Gastrocnemius medialis (tissue), 4 donors: Measurements from ENCODE around the gene TMEM126B. TPM values are rescaled to one million over a fixed set of nuclear protein-coding genes. Genes with fewer than 3 reads are reported as not detected.
"Not testable (repeated sequence)": the region's sequence is repeated elsewhere in the genome, so short reads cannot be mapped to it uniquely, and the experiment has no call there.

ENCODE experiments used
- ATAC-seq, 2 donors: fragments of 150-250 bp; one replicate each; pipeline ENCODE4 v1.9.1; 2016
- DNase-seq, 2 donors: peaks; one replicate each; pipeline ENCODE4 v3.0.0-alpha.2; 2019
- H3K27ac ChIP-seq, 4 donors: fragments of 200-600 bp; sonication (generic); 1 replicate in 1 of 4; 2 replicates in 3 of 4; pipeline ENCODE4 v1.5.1; 2016 to 2018; ENCODE audit warnings: mild to moderate bottlenecking in 2 of 4, moderate library complexity in 1 of 4
- H3K27me3 ChIP-seq, 3 donors: fragments of 200-600 bp; sonication (generic) in 2 of 3; 1 replicate in 1 of 3; 2 replicates in 2 of 3; pipeline versions ENCODE4 v1.5.1 to v1.6.0; 2016 to 2019; ENCODE audit warnings: mild to moderate bottlenecking in 1 of 3, moderate library complexity in 1 of 3
- H3K36me3 ChIP-seq, 2 donors: fragments of 200-600 bp; sonication (generic) in 1 of 2; one replicate each; pipeline ENCODE4 v1.5.1; 2017 to 2018
- H3K4me1 ChIP-seq, 2 donors: fragments of 200-600 bp; sonication (generic) in 1 of 2; one replicate each; pipeline ENCODE4 v1.5.1; 2016 to 2017; ENCODE audit warnings: mild to moderate bottlenecking in 2 of 2
- H3K4me3 ChIP-seq, 4 donors: fragments of 200-600 bp; sonication (generic) in 3 of 4; 1 replicate in 1 of 4; 2 replicates in 3 of 4; pipeline ENCODE4 v1.5.1; 2016 to 2019; ENCODE audit warnings: mild to moderate bottlenecking in 2 of 4
- H3K9me3 ChIP-seq, 3 donors: fragments of 200-600 bp; sonication (generic) in 2 of 3; 1 replicate in 1 of 3; 2 replicates in 2 of 3; pipeline ENCODE4 v1.5.1; 2016 to 2019
- POLR2A ChIP-seq, 2 donors: fragments of 450-650 bp; IDR thresholded peaks; one replicate each; pipeline ENCODE4 v1.6.1; 2017; ENCODE audit warnings: antibody characterized with exemption in 2 of 2, mild to moderate bottlenecking in 2 of 2, moderate library complexity in 2 of 2
- in situ Hi-C, 4 donors: fragments of 200-750 bp; cut with MboI; loops; one replicate each; pipeline versions ENCODE4 v1.15.0 to v1.8.0; 2017; ENCODE audit warnings: low sequenced_read_pairs in 4 of 4
- intact Hi-C: fragments of 100-400 bp; cut with DNase I; formaldehyde crosslinking; loops from one replicate; pipeline ENCODE4 v1.15.1; 2023; ENCODE audit warnings: low total_unique reads
- total RNA-seq, 4 donors: library from RNA; depleted of rRNA; stranded (reverse); fragments of >200 nt; gene quantifications; one replicate each; pipeline versions ENCODE4 v1.1.0 to v1.2.3, GENCODE V29; 2016
- TF ChIP-seq, protein P1 (sequence below), 5 experiments: fragments of 450-650 bp in 3 of 5; fragments of 200-600 bp in 2 of 5; sonication (generic) in 2 of 5; IDR thresholded peaks in 4 of 5; conservative IDR thresholded peaks in 1 of 5; 1 replicate in 4 of 5; 2 replicates in 1 of 5; pipeline ENCODE4 v1.5.1; 2016 to 2019; ENCODE audit warnings: antibody characterized with exemption in 5 of 5, mild to moderate bottlenecking in 3 of 5, moderate library complexity in 3 of 5

Gene TMEM126B
- total RNA-seq, 4 donors from 2014 or later: 13.6 to 38.6 (median 28.6) TPM

DNA sequence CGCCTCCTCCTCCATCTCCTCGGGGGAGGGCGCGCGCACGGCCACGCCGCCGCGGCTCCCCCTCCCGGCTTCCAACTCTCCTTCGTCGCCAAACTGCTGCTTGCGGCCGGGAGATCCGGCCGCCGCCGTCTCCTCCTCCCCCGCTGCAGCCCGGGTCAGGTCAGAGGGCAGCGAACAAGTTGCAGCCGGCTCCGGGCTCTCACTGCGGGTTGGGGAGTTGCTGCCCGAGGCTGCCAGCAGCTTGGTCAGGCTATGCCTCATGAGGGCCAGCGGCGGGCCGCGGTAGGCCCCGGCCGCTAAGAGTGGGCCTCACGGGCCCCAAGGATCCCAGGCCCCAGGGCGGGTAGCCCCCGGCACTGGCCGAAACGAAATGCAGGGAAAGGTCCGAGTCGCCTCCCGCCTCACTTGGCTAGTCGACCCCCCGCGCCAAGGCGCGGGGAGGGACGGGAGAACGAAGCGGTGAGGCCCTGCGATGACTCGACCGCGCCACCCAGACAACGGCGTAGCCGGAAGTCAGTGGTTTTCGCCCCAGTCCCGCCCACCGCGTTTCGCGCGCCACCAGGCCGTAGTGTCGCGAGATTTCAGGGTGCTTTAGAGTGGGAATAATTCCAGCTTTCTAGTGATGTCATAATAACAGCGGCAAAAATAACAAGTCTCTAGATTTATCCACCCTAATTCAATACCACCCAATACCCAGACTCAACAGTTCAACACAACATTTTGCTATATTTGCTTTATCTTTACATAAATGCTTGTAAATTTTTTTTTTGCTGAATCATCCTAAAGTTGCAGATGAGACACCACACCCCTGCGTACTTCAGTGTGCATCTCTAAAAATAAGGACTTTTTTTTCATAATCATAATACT lies 36.5 kb downstream of the TMEM126B start, which contains the start of gene CREBZF:
TSS of gene CREBZF (minus strand) at position 515 of the 867 bp plus-strand sequence. CDS start at position 261, 254 bp downstream.
- no peaks in the 10 kb centered on the region for H3K9me3 ChIP-seq
- ATAC-seq (peak; percentile 94), DNase-seq (peak; percentile 88 to 91)
- H3K4me1 ChIP-seq: peaks cover 35 to 42% of the 10 kb centered on the region in 2 donors
- H3K36me3 ChIP-seq: peaks cover 0 to 5% of the 10 kb centered on the region in 2 donors
- H3K4me3 ChIP-seq: peak within 1 kb of the TSS; percentile 91 to 98 (median 97)
- H3K27me3 ChIP-seq: no peaks in the 10 kb centered on the region
- peak within 1 kb of the TSS; percentile 93 to 99 (median 98) for H3K27ac ChIP-seq
- in situ Hi-C loops (loop anchor here in 1 of 4 donors (25.0 kb wide), 1 partner anchor 372 kb away; no protein-coding TSS in a partner anchor), intact Hi-C loops (loop anchor here (1.0 to 10.0 kb wide), 5 partner anchors 16 to 582 kb away; partner anchors contain the start of gene TMEM126B)
- TF ChIP-seq, protein P1, sequence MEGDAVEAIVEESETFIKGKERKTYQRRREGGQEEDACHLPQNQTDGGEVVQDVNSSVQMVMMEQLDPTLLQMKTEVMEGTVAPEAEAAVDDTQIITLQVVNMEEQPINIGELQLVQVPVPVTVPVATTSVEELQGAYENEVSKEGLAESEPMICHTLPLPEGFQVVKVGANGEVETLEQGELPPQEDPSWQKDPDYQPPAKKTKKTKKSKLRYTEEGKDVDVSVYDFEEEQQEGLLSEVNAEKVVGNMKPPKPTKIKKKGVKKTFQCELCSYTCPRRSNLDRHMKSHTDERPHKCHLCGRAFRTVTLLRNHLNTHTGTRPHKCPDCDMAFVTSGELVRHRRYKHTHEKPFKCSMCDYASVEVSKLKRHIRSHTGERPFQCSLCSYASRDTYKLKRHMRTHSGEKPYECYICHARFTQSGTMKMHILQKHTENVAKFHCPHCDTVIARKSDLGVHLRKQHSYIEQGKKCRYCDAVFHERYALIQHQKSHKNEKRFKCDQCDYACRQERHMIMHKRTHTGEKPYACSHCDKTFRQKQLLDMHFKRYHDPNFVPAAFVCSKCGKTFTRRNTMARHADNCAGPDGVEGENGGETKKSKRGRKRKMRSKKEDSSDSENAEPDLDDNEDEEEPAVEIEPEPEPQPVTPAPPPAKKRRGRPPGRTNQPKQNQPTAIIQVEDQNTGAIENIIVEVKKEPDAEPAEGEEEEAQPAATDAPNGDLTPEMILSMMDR (IDR thresholded peaks at IDR 0.05 in 4 of 5, conservative IDR thresholded peaks at IDR 0.05 in 1 of 5): peak in 1 of 5 experiments; percentile 15
- peak; percentile 96 to 98 for TF ChIP-seq POLR2A (IDR thresholded peaks at IDR 0.05)

DNA sequence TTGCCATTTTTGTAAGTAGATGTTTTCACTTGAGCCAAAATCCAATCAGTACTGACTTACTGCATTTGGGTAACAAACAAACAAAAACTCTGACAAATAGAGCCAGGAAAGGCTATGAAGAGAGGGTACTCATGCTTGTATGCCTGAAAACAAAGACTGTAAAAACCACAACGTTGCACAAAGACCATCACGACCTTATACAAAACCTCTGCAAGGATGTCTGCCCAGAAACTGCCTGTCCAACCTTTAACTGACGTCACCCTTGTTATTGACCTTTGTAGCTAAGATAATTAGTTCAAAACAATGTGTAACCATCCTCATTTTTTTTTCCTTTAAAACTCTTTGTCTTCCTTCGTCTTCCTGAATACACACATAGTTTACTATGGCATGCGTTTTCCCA lies 37.3 kb downstream of the TMEM126B start:
- no peak for DNase-seq
- intact Hi-C loops: loop anchor here (1.0 to 10.0 kb wide), 4 partner anchors 17 to 191 kb away; partner anchors contain the start of gene TMEM126B
- H3K27ac ChIP-seq: peak overlapping the region; percentile 93 to 99 (median 98)
- peaks cover 0 to 5% of the 10 kb centered on the region in 2 donors for H3K36me3 ChIP-seq
- H3K4me3 ChIP-seq: peak overlapping the region in 2 of 4 donors; percentile 97 to 98
- no peaks in the 10 kb centered on the region for H3K27me3 ChIP-seq
- no peaks in the 10 kb centered on the region for H3K9me3 ChIP-seq
- no peak for ATAC-seq
- H3K4me1 ChIP-seq: peaks cover 26 to 33% of the 10 kb centered on the region in 2 donors
- in situ Hi-C loops: loop anchor here in 1 of 4 donors (25.0 kb wide), 1 partner anchor 372 kb away; no protein-coding TSS in a partner anchor
- no peak for TF ChIP-seq POLR2A (IDR thresholded peaks at IDR 0.05)
- TF ChIP-seq, protein P1 (IDR thresholded peaks at IDR 0.05 in 4 of 5, conservative IDR thresholded peaks at IDR 0.05 in 1 of 5): no peak

DNA sequence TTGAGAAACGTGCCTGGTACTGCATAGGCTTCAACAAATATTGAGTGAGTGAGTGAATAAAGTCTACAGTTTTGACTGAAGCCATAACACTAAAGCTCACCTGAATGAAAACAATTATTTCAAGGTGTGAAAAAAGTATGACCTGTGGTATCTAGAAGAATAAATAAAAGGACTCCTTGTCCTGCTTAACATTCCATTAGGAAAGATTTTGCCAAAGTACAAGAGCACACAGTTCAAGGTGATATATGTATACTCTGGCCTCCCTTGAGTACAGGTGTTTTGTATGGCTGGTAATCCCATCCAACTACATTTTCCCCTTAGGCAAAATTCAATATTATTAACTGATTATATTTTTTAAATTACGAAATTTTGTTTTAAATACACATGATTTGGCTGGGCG lies 38.3 kb downstream of the TMEM126B start:
- in situ Hi-C loops (loop anchor here in 1 of 4 donors (25.0 kb wide), 1 partner anchor 371 kb away; no protein-coding TSS in a partner anchor), intact Hi-C loops (loop anchor here (10.0 kb wide), 1 partner anchor 192 kb away; no protein-coding TSS in a partner anchor)
- Histone ChIP-seq H3K4me3 (no peak overlapping the region), H3K9me3 (no peaks in the 10 kb centered on the region), H3K27me3 (no peaks in the 10 kb centered on the region), H3K36me3 (peaks cover 0 to 5% of the 10 kb centered on the region in 2 donors), H3K27ac (no peak overlapping the region), H3K4me1 (peaks cover 16 to 23% of the 10 kb centered on the region in 2 donors)
- DNase-seq (no peak), ATAC-seq (no peak)
- no peak for TF ChIP-seq POLR2A (IDR thresholded peaks at IDR 0.05)
- TF ChIP-seq, protein P1 (IDR thresholded peaks at IDR 0.05 in 4 of 5, conservative IDR thresholded peaks at IDR 0.05 in 1 of 5): no peak

DNA sequence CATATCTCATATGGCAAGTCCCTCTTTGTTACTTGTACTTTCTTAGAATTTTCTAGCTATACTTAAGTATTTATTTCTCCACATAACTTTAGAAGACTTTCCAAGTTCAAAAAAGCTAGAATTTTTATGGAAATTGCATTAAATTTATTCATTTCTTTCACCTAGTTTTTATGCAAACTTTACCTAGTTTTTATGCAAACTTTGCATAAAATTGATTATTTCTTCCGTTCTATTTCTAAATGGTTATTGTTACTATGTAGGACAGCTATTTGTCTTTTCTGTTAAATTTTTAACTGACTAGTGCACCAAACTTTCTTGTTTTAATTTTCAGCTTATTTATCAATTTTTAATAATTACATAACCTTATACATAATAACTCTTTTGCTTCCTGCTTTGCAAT lies 39.8 kb downstream of the TMEM126B start:
- H3K4me3 ChIP-seq: no peak overlapping the region
- in situ Hi-C loops: loop anchor here in 1 of 4 donors (25.0 kb wide), 1 partner anchor 369 kb away; no protein-coding TSS in a partner anchor
- no peak overlapping the region for H3K27ac ChIP-seq
- no peaks in the 10 kb centered on the region for H3K9me3 ChIP-seq
- intact Hi-C loops: loop anchor here (10.0 kb wide), 1 partner anchor 193 kb away; no protein-coding TSS in a partner anchor
- no peak for ATAC-seq
- no peaks in the 10 kb centered on the region for H3K27me3 ChIP-seq
- no peaks in the 10 kb centered on the region for H3K36me3 ChIP-seq
- no peak for TF ChIP-seq POLR2A (IDR thresholded peaks at IDR 0.05)
- TF ChIP-seq, protein P1 (IDR thresholded peaks at IDR 0.05 in 4 of 5, conservative IDR thresholded peaks at IDR 0.05 in 1 of 5): no peak
- peaks cover 2 to 9% of the 10 kb centered on the region in 2 donors for H3K4me1 ChIP-seq
- DNase-seq: no peak

DNA sequence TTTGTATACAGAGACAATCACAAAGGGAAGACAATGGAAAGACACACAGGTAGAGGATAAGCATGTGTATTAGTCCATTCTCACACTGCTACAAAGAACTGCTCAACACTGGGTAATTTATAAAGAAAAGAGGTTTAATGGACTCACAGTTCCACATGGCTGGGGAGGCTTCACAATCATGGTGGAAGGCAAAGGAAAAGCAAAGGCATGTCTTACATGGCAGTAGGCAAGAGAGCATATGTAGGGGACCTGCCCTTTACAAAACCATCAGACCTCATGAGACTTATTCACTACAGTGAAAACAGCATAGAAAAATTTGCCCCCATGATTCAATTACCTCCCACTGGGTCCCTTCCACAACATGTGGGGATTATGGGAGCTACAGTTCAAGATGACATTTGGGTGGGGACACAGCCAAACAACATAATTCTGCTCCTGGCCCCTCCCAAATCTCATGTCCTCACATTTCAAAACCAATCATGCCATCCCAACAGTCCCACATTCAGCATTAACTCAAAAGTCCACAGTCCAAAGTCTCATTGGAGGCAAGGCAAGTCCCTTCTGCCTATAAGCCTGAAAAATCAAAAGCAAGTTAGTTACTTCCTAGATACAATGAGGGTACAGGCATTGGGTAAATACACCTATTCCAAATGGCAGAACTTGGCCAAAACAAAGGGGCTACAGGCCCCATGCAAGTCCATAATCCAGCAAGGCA lies 42.7 kb downstream of the TMEM126B start:
- H3K4me1 ChIP-seq, H3K4me3 ChIP-seq, ATAC-seq, H3K9me3 ChIP-seq, H3K36me3 ChIP-seq, DNase-seq, intact Hi-C loops, H3K27ac ChIP-seq, H3K27me3 ChIP-seq: not testable (repeated sequence)
- in situ Hi-C loops: loop anchor here in 1 of 4 donors (25.0 kb wide), 1 partner anchor 366 kb away; no protein-coding TSS in a partner anchor
